SK-N-SH (cell line): ENCODE data around the gene HTRA3. TPM values are rescaled to one million over a fixed set of nuclear protein-coding genes. Genes with fewer than 3 reads are reported as not detected.

Experiments used
- CTCF ChIA-PET: fragments of 300-600, 350-600 bp; formaldehyde crosslinking; extraction: SDS; loops from one replicate; lab custom pipeline; 2021; lab: Yijun Ruan, JAX
- POLR2A ChIA-PET: fragments of 350-600 bp; sonication (Branson Sonifier 250); formaldehyde crosslinking; extraction: SDS; loops from one replicate; lab custom pipeline; 2020; ENCODE audit warnings: antibody characterized with exemption, inconsistent platforms; lab: Yijun Ruan, JAX
- DNase-seq: peaks from one replicate; pipeline ENCODE4 v3.0.0; 2012
- H2AFZ ChIP-seq: fragments of 200-600 bp; sonication (generic); 2 replicates; pipeline ENCODE4 v1.8.1; 2016; ENCODE audit warnings: antibody characterized with exemption, mild to moderate bottlenecking, low read depth
- H3F3A ChIP-seq: fragments of 200-600 bp; sonication (generic); replicated peaks from 2 replicates; pipeline ENCODE3; 2016; ENCODE audit warnings: antibody characterized with exemption, mild to moderate bottlenecking; ENCODE audit not compliant: insufficient read depth
- H3K27ac ChIP-seq, 2 experiments: fragments of 200-500 bp in 1 of 2; fragments of 200-600 bp in 1 of 2; sonication (Bioruptor generic) in 1 of 2; sonication (generic), shearing (Covaris generic) in 1 of 2; 2 replicates each; pipeline versions ENCODE4 v1.5.1 to v1.6.1; 2014 to 2016; ENCODE audit warnings: low read depth in 2 of 2, inconsistent platforms in 1 of 2, low read length in 1 of 2, mild to moderate bottlenecking in 1 of 2, mixed read lengths in 1 of 2
- H3K27me3 ChIP-seq: fragments of 200-600 bp; sonication (generic), shearing (Covaris generic); 2 replicates; pipeline ENCODE4 v1.6.1; 2016; ENCODE audit warnings: mixed run types; ENCODE audit not compliant: insufficient read depth
- H3K36me3 ChIP-seq, 2 experiments: fragments of 200-500 bp in 1 of 2; fragments of 200-600 bp in 1 of 2; sonication (Bioruptor generic) in 1 of 2; sonication (generic) in 1 of 2; replicated peaks in 1 of 2; 2 replicates each; pipeline versions ENCODE3 to v1.5.1; 2014 to 2016; ENCODE audit warnings: low read length in 1 of 2, mild to moderate bottlenecking in 1 of 2; ENCODE audit not compliant: insufficient read depth in 2 of 2, control insufficient read depth in 1 of 2
- H3K4me1 ChIP-seq, 2 experiments: fragments of 200-500 bp in 1 of 2; fragments of 200-600 bp in 1 of 2; sonication (Bioruptor generic) in 1 of 2; sonication (generic), shearing (Covaris generic) in 1 of 2; 2 replicates each; pipeline versions ENCODE4 v1.5.1 to v1.6.1; 2014 to 2016; ENCODE audit warnings: low read depth in 1 of 2, low read length in 1 of 2, mixed run types in 1 of 2; ENCODE audit not compliant: insufficient read depth in 2 of 2, control insufficient read depth in 1 of 2
- H3K4me2 ChIP-seq: fragments of 200-600 bp; sonication (generic), shearing (Covaris generic); 2 replicates; pipeline ENCODE4 v1.6.1; 2017; ENCODE audit warnings: mixed run types
- H3K4me3 ChIP-seq, 2 experiments: fragments of 200-500 bp in 1 of 2; fragments of 200-600 bp in 1 of 2; sonication (Bioruptor generic) in 1 of 2; sonication (generic), shearing (Covaris generic) in 1 of 2; 2 replicates each; pipeline versions ENCODE4 v1.5.1 to v1.8.1; 2014 to 2016; ENCODE audit warnings: low read depth in 2 of 2, inconsistent platforms in 1 of 2, low read length in 1 of 2, mild to moderate bottlenecking in 1 of 2, mixed read lengths in 1 of 2, moderate library complexity in 1 of 2
- H3K79me2 ChIP-seq: fragments of 200-600 bp; sonication (generic); 2 replicates; pipeline ENCODE4 v1.8.1; 2017; ENCODE audit warnings: mild to moderate bottlenecking; ENCODE audit not compliant: insufficient read depth
- H3K9ac ChIP-seq: fragments of 200-600 bp; sonication (generic); 2 replicates; pipeline ENCODE4 v1.6.1; 2017; ENCODE audit warnings: mixed run types
- H3K9me2 ChIP-seq: fragments of 200-600 bp; sonication (generic); 2 replicates; pipeline ENCODE4 v1.6.1; 2017; ENCODE audit warnings: mixed run types
- H3K9me3 ChIP-seq: fragments of 200-600 bp; sonication (generic); 2 replicates; pipeline ENCODE4 v1.6.1; 2017; ENCODE audit warnings: mixed run types, mild to moderate bottlenecking, moderate library complexity
- H4K20me1 ChIP-seq: fragments of 200-600 bp; sonication (generic); 2 replicates; pipeline ENCODE4 v1.6.1; 2017; ENCODE audit warnings: mild to moderate bottlenecking, mixed run types; ENCODE audit not compliant: insufficient read depth
- ELF1 ChIP-seq: IDR thresholded peaks from 2 replicates; pipeline ENCODE4 v1.4.0; 2012
- EP300 ChIP-seq, 2 experiments: IDR thresholded peaks; 2 replicates each; pipeline versions ENCODE4 v1.4.0 to v1.6.1; 2012; ENCODE audit warnings: borderline replicate concordance in 1 of 2, low read depth in 1 of 2, low read length in 1 of 2
- FOSL2 ChIP-seq: IDR thresholded peaks from 2 replicates; pipeline ENCODE4 v1.4.0; 2012; ENCODE audit warnings: low read depth, mild to moderate bottlenecking, moderate library complexity, borderline replicate concordance
- FOXJ3 ChIP-seq: sonication (generic); formaldehyde crosslinking; IDR thresholded peaks from 2 replicates; pipeline ENCODE4 v1.5.1; 2020; ENCODE audit warnings: mild to moderate bottlenecking, missing genetic modification reagents
- FOXM1 ChIP-seq: IDR thresholded peaks from 2 replicates; pipeline ENCODE4 v1.4.0; 2012; ENCODE audit warnings: low read depth, mild to moderate bottlenecking
- JUND ChIP-seq: IDR thresholded peaks from 2 replicates; pipeline ENCODE4 v1.4.0; 2012
- MEF2A ChIP-seq: IDR thresholded peaks from 2 replicates; pipeline ENCODE4 v1.4.0; 2012; ENCODE audit warnings: low read depth, borderline replicate concordance
- MXI1 ChIP-seq: IDR thresholded peaks from 2 replicates; pipeline ENCODE4 v1.6.1; 2012; ENCODE audit warnings: mild to moderate bottlenecking, low read depth, low read length, improper control_type of control experiment
- PBX3 ChIP-seq: IDR thresholded peaks from 2 replicates; pipeline ENCODE4; 2012
- RAD21 ChIP-seq: IDR thresholded peaks from 2 replicates; pipeline ENCODE4 v1.6.1; 2012; ENCODE audit warnings: mild to moderate bottlenecking, low read length
- RCOR1 ChIP-seq: fragments of 150-350 bp; IDR thresholded peaks from 2 replicates; pipeline ENCODE4 v1.6.1; 2017; ENCODE audit warnings: antibody characterized with exemption, low read length
- RFX5 ChIP-seq: IDR thresholded peaks from 2 replicates; pipeline ENCODE4 v1.6.1; 2012; ENCODE audit warnings: mild to moderate bottlenecking, improper control_type of control experiment, low read length
- SIN3A ChIP-seq: IDR thresholded peaks from 2 replicates; pipeline ENCODE4 v1.6.1; 2012; ENCODE audit warnings: low read depth, mild to moderate bottlenecking, low read length, moderate library complexity, borderline replicate concordance
- SMC3 ChIP-seq: IDR thresholded peaks from 2 replicates; pipeline ENCODE4 v1.6.1; 2012; ENCODE audit warnings: low read depth, low read length, improper control_type of control experiment
- YY1 ChIP-seq: IDR thresholded peaks from 2 replicates; pipeline ENCODE4 v1.4.0; 2012; ENCODE audit warnings: low read depth, mild to moderate bottlenecking
- ZBTB33 ChIP-seq: IDR thresholded peaks from 2 replicates; pipeline ENCODE4 v1.4.0; 2012; ENCODE audit warnings: low read depth, borderline replicate concordance
- WGBS: methylation state at CpG from one replicate; pipeline ENCODE4 v1.1.6; 2017; ENCODE audit warnings: low lambda C conversion rate; 5-methylcytosine and 5-hydroxymethylcytosine counted together
- polyA plus RNA-seq, 3 experiments: library from polyadenylated mRNA; depleted of rRNA; stranded (reverse); fragments of >200 nt; gene quantifications; 2 replicates each; pipeline ENCODE4 v1.2.3, GENCODE V29; 2012
- TF ChIP-seq, protein P1 (sequence below): fragments of 150-350 bp; IDR thresholded peaks from 2 replicates; pipeline ENCODE4 v1.6.1; 2017; ENCODE audit warnings: antibody characterized with exemption, low read length, low read depth, borderline replicate concordance
- TF ChIP-seq, protein P2 (sequence below): fragments of 150-350 bp; IDR thresholded peaks from 2 replicates; pipeline ENCODE4 v1.6.1; 2016; ENCODE audit warnings: mild to moderate bottlenecking, low read depth, low read length
- TF ChIP-seq, protein P3 (sequence below): IDR thresholded peaks from 2 replicates; pipeline ENCODE4 v1.4.0; 2012; ENCODE audit warnings: low read depth, borderline replicate concordance
- TF ChIP-seq, protein P4 (sequence below): IDR thresholded peaks from 2 replicates; pipeline ENCODE4 v1.6.1; 2012; ENCODE audit warnings: mild to moderate bottlenecking, low read depth, low read length, moderate library complexity

Gene HTRA3
- polyA plus RNA-seq, 1 of the 3 experiments (the other 2 are of a cell fraction): 0.05 TPM

- no peak overlapping the region for H3K9ac ChIP-seq
- H3K36me3 ChIP-seq: no peaks in the 10 kb centered on the region
- H3K4me1 ChIP-seq: peaks cover 0 to 13% of the 10 kb centered on the region in 2 experiments; a peak in 1 of 4 replicates
- H3F3A ChIP-seq: no peaks in the 10 kb centered on the region
- H3K4me3 ChIP-seq: no peak overlapping the region
- no peak overlapping the region for H3K4me2 ChIP-seq
- ChIA-PET POLR2A (no interaction called here), CTCF (interaction anchor here (0.7 to 0.8 kb wide), 2 partner anchors 16 to 59 kb away, joined by 3 read pairs; no protein-coding TSS in a partner anchor)
- H4K20me1 ChIP-seq: no peaks in the 10 kb centered on the region
- DNase-seq: no peak
- no peak overlapping the region for H2AFZ ChIP-seq
- no peaks in the 10 kb centered on the region for H3K9me2 ChIP-seq
- H3K79me2 ChIP-seq: no peaks in the 10 kb centered on the region
- H3K27ac ChIP-seq: no peak overlapping the region
- H3K27me3 ChIP-seq: no peaks in the 10 kb centered on the region
- TF ChIP-seq ELF1 (no peak), YY1 (no peak), FOXJ3 (CRISPR knock-in tag) (no peak), RCOR1 (no peak), PBX3 (no peak), SIN3A (no peak), FOXM1 (no peak), SMC3 (no peak), FOSL2 (no peak), RAD21 (no peak), EP300 (IDR thresholded peaks at IDR 0.05; ENCODE audit: borderline replicate concordance in 1 of 2, low read depth in 1 of 2, low read length in 1 of 2) (no peak), RFX5 (no peak), MXI1 (no peak)
- TF ChIP-seq, protein P1, sequence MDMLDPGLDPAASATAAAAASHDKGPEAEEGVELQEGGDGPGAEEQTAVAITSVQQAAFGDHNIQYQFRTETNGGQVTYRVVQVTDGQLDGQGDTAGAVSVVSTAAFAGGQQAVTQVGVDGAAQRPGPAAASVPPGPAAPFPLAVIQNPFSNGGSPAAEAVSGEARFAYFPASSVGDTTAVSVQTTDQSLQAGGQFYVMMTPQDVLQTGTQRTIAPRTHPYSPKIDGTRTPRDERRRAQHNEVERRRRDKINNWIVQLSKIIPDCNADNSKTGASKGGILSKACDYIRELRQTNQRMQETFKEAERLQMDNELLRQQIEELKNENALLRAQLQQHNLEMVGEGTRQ: no peak
- no peaks in the 10 kb centered on the region for H3K9me3 ChIP-seq
These were observed 56.7 kb downstream of the HTRA3 start for GRCh38 chr4:8326206-8326605.

DNA sequence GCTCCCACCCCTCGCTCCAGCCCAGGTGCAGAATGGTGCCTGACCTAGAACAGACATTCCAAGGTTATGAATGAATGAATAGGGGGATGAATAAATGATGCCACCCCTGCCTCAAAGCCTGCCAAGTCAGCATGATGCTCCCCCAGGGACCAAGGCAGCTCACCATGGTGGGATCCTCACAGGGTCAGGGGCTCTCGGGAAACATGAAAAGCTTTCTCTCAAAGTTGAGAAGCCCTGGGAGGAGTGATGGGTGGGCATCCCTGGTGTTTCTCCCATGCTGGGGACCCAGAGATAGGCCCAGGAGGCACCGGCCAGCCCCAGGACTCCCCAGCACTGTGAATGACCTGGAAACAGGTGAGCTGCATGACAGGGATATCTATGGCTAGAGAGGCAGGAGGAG lies 58.9 kb downstream of the HTRA3 start:
- H3K36me3 ChIP-seq: no peaks in the 10 kb centered on the region
- DNase-seq: no peak
- no peaks in the 10 kb centered on the region for H3K9me3 ChIP-seq
- peaks cover 0 to 13% of the 10 kb centered on the region in 2 experiments; a peak in 1 of 4 replicates for H3K4me1 ChIP-seq
- no peak overlapping the region for H3K4me3 ChIP-seq
- no peaks in the 10 kb centered on the region for H3K79me2 ChIP-seq
- H3K27me3 ChIP-seq: no peaks in the 10 kb centered on the region
- no peak overlapping the region for H2AFZ ChIP-seq
- H3F3A ChIP-seq: no peaks in the 10 kb centered on the region
- ChIA-PET CTCF (interaction anchor here (0.9 to 1.2 kb wide), 2 partner anchors 12 to 74 kb away, joined by 4 read pairs; no protein-coding TSS in a partner anchor), POLR2A (no interaction called here)
- no peaks in the 10 kb centered on the region for H4K20me1 ChIP-seq
- H3K9me2 ChIP-seq: no peaks in the 10 kb centered on the region
- 69% methylated on average over 2 of the region's 3 CpGs for WGBS
- no peak overlapping the region for H3K9ac ChIP-seq
- no peak overlapping the region for H3K27ac ChIP-seq
- H3K4me2 ChIP-seq: no peak overlapping the region
- TF ChIP-seq EP300 (IDR thresholded peaks at IDR 0.05; ENCODE audit: borderline replicate concordance in 1 of 2, low read depth in 1 of 2, low read length in 1 of 2) (no peak), MXI1 (no peak), RAD21 (no peak), JUND (no peak), MEF2A (no peak), ZBTB33 (no peak)
- TF ChIP-seq, protein P2, sequence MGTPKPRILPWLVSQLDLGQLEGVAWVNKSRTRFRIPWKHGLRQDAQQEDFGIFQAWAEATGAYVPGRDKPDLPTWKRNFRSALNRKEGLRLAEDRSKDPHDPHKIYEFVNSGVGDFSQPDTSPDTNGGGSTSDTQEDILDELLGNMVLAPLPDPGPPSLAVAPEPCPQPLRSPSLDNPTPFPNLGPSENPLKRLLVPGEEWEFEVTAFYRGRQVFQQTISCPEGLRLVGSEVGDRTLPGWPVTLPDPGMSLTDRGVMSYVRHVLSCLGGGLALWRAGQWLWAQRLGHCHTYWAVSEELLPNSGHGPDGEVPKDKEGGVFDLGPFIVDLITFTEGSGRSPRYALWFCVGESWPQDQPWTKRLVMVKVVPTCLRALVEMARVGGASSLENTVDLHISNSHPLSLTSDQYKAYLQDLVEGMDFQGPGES: no peak
- TF ChIP-seq, protein P3, sequence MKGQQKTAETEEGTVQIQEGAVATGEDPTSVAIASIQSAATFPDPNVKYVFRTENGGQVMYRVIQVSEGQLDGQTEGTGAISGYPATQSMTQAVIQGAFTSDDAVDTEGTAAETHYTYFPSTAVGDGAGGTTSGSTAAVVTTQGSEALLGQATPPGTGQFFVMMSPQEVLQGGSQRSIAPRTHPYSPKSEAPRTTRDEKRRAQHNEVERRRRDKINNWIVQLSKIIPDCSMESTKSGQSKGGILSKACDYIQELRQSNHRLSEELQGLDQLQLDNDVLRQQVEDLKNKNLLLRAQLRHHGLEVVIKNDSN: no peak
- TF ChIP-seq, protein P4, sequence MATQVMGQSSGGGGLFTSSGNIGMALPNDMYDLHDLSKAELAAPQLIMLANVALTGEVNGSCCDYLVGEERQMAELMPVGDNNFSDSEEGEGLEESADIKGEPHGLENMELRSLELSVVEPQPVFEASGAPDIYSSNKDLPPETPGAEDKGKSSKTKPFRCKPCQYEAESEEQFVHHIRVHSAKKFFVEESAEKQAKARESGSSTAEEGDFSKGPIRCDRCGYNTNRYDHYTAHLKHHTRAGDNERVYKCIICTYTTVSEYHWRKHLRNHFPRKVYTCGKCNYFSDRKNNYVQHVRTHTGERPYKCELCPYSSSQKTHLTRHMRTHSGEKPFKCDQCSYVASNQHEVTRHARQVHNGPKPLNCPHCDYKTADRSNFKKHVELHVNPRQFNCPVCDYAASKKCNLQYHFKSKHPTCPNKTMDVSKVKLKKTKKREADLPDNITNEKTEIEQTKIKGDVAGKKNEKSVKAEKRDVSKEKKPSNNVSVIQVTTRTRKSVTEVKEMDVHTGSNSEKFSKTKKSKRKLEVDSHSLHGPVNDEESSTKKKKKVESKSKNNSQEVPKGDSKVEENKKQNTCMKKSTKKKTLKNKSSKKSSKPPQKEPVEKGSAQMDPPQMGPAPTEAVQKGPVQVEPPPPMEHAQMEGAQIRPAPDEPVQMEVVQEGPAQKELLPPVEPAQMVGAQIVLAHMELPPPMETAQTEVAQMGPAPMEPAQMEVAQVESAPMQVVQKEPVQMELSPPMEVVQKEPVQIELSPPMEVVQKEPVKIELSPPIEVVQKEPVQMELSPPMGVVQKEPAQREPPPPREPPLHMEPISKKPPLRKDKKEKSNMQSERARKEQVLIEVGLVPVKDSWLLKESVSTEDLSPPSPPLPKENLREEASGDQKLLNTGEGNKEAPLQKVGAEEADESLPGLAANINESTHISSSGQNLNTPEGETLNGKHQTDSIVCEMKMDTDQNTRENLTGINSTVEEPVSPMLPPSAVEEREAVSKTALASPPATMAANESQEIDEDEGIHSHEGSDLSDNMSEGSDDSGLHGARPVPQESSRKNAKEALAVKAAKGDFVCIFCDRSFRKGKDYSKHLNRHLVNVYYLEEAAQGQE: no peak
